ENCODE data around the gene ZNF254.
"Not testable (repeated sequence)": the region's sequence is repeated elsewhere in the genome, so short reads cannot be mapped to it uniquely, and the experiment has no call there.

Gene ZNF254

GRCh38 chr19:24086974-24087595 lies at the start of gene ZNF254:
TSS of gene ZNF254 (plus strand) at chr19:24087187. CDS start at chr19:24087308, 121 bp downstream.
- H3K36me3 ChIP-seq (ENCODE audit: control insufficient read depth, insufficient read depth, low read length): no peaks in the 10 kb centered on the region
- DNase-seq (ENCODE audit: low read depth, low spot score): peak; percentile 83
- peak within 1 kb of the TSS; percentile 57 for H3K4me3 ChIP-seq (ENCODE audit: low read length)
- H3K9me3 ChIP-seq (ENCODE audit: control insufficient read depth, insufficient read depth, low read length): no peaks in the 10 kb centered on the region
- WGBS (ENCODE audit: insufficient coverage, insufficient read length): no CpG with 5 or more reads among the region's 23 CpGs
- no peaks in the 10 kb centered on the region for H3K27me3 ChIP-seq (ENCODE audit: control insufficient read depth, insufficient read depth, low read length)
- no peak within 1 kb of the TSS for H3K27ac ChIP-seq (ENCODE audit: low read length)
- no peaks in the 10 kb centered on the region; the same call in 1 of the 2 replicates for H3K4me1 ChIP-seq (ENCODE audit: control insufficient read depth, insufficient read depth, low read length)

GRCh38 chr19:24040621-24041020 lies 46.4 kb upstream of the ZNF254 start:
- Histone ChIP-seq H3K9me3 (ENCODE audit: control insufficient read depth, insufficient read depth, low read length) (no peaks in the 10 kb centered on the region), H3K4me3 (ENCODE audit: low read length) (no peak overlapping the region), H3K36me3 (ENCODE audit: control insufficient read depth, insufficient read depth, low read length) (no peaks in the 10 kb centered on the region), H3K4me1 (ENCODE audit: control insufficient read depth, insufficient read depth, low read length) (no peaks in the 10 kb centered on the region), H3K27ac (ENCODE audit: low read length) (no peak overlapping the region), H3K27me3 (ENCODE audit: control insufficient read depth, insufficient read depth, low read length) (no peaks in the 10 kb centered on the region)
- no CpG with 5 or more reads among the region's 3 CpGs for WGBS (ENCODE audit: insufficient coverage, insufficient read length)
- DNase-seq (ENCODE audit: low read depth, low spot score): no peak

GRCh38 chr19:24041326-24041725 lies 45.7 kb upstream of the ZNF254 start:
- H3K27me3 ChIP-seq (ENCODE audit: control insufficient read depth, insufficient read depth, low read length); H3K4me1 ChIP-seq (ENCODE audit: control insufficient read depth, insufficient read depth, low read length); H3K4me3 ChIP-seq (ENCODE audit: low read length); H3K36me3 ChIP-seq (ENCODE audit: control insufficient read depth, insufficient read depth, low read length); DNase-seq (ENCODE audit: low read depth, low spot score); H3K9me3 ChIP-seq (ENCODE audit: control insufficient read depth, insufficient read depth, low read length); H3K27ac ChIP-seq (ENCODE audit: low read length): not testable (repeated sequence)
- no CpG with 5 or more reads among the region's 32 CpGs for WGBS (ENCODE audit: insufficient coverage, insufficient read length)

- no peak overlapping the region for H3K27ac ChIP-seq (ENCODE audit: low read length)
- no CpG with 5 or more reads among the region's 1 CpG for WGBS (ENCODE audit: insufficient coverage, insufficient read length)
- DNase-seq (ENCODE audit: low read depth, low spot score): no peak
- H3K4me1 ChIP-seq (ENCODE audit: control insufficient read depth, insufficient read depth, low read length): no peaks in the 10 kb centered on the region
- H3K9me3 ChIP-seq (ENCODE audit: control insufficient read depth, insufficient read depth, low read length): no peaks in the 10 kb centered on the region
- H3K27me3 ChIP-seq (ENCODE audit: control insufficient read depth, insufficient read depth, low read length): no peaks in the 10 kb centered on the region
- H3K36me3 ChIP-seq (ENCODE audit: control insufficient read depth, insufficient read depth, low read length): peaks cover 20% of the 10 kb centered on the region
- H3K4me3 ChIP-seq (ENCODE audit: low read length): no peak overlapping the region
Observed at GRCh38 chr19:24046550-24046949, 40.4 kb upstream of the ZNF254 start.

- H3K27ac ChIP-seq (ENCODE audit: low read length): no peak overlapping the region
- WGBS (ENCODE audit: insufficient coverage, insufficient read length): no CpG with 5 or more reads among the region's 10 CpGs
- H3K4me1 ChIP-seq (ENCODE audit: control insufficient read depth, insufficient read depth, low read length): no peaks in the 10 kb centered on the region
- peaks cover 29% of the 10 kb centered on the region for H3K36me3 ChIP-seq (ENCODE audit: control insufficient read depth, insufficient read depth, low read length)
- no peaks in the 10 kb centered on the region for H3K9me3 ChIP-seq (ENCODE audit: control insufficient read depth, insufficient read depth, low read length)
- no peaks in the 10 kb centered on the region for H3K27me3 ChIP-seq (ENCODE audit: control insufficient read depth, insufficient read depth, low read length)
- no peak overlapping the region for H3K4me3 ChIP-seq (ENCODE audit: low read length)
- no peak for DNase-seq (ENCODE audit: low read depth, low spot score)
Observed at GRCh38 chr19:24048261-24048660, 38.7 kb upstream of the ZNF254 start.

- no peak overlapping the region for H3K27ac ChIP-seq (ENCODE audit: low read length)
- no CpG with 5 or more reads among the region's 1 CpG for WGBS (ENCODE audit: insufficient coverage, insufficient read length)
- H3K9me3 ChIP-seq (ENCODE audit: control insufficient read depth, insufficient read depth, low read length): no peaks in the 10 kb centered on the region
- no peak for DNase-seq (ENCODE audit: low read depth, low spot score)
- no peaks in the 10 kb centered on the region for H3K4me1 ChIP-seq (ENCODE audit: control insufficient read depth, insufficient read depth, low read length)
- H3K4me3 ChIP-seq (ENCODE audit: low read length): no peak overlapping the region
- H3K27me3 ChIP-seq (ENCODE audit: control insufficient read depth, insufficient read depth, low read length): no peaks in the 10 kb centered on the region
- peaks cover 39% of the 10 kb centered on the region for H3K36me3 ChIP-seq (ENCODE audit: control insufficient read depth, insufficient read depth, low read length)
Observed at GRCh38 chr19:24049537-24049936, 37.5 kb upstream of the ZNF254 start.

GRCh38 chr19:24051516-24051915 lies 35.5 kb upstream of the ZNF254 start:
- Histone ChIP-seq H3K4me1 (ENCODE audit: control insufficient read depth, insufficient read depth, low read length) (no peaks in the 10 kb centered on the region), H3K27ac (ENCODE audit: low read length) (no peak overlapping the region), H3K27me3 (ENCODE audit: control insufficient read depth, insufficient read depth, low read length) (no peaks in the 10 kb centered on the region), H3K36me3 (ENCODE audit: control insufficient read depth, insufficient read depth, low read length) (peaks cover 41% of the 10 kb centered on the region), H3K9me3 (ENCODE audit: control insufficient read depth, insufficient read depth, low read length) (no peaks in the 10 kb centered on the region), H3K4me3 (ENCODE audit: low read length) (no peak overlapping the region)
- DNase-seq (ENCODE audit: low read depth, low spot score): no peak
- no CpG with 5 or more reads among the region's 4 CpGs for WGBS (ENCODE audit: insufficient coverage, insufficient read length)

GRCh38 chr19:24052811-24053210 lies 34.2 kb upstream of the ZNF254 start:
- Histone ChIP-seq H3K4me1 (ENCODE audit: control insufficient read depth, insufficient read depth, low read length) (no peaks in the 10 kb centered on the region), H3K27ac (ENCODE audit: low read length) (no peak overlapping the region), H3K36me3 (ENCODE audit: control insufficient read depth, insufficient read depth, low read length) (peaks cover 42% of the 10 kb centered on the region), H3K9me3 (ENCODE audit: control insufficient read depth, insufficient read depth, low read length) (no peaks in the 10 kb centered on the region), H3K27me3 (ENCODE audit: control insufficient read depth, insufficient read depth, low read length) (no peaks in the 10 kb centered on the region), H3K4me3 (ENCODE audit: low read length) (no peak overlapping the region)
- DNase-seq (ENCODE audit: low read depth, low spot score): no peak
- WGBS (ENCODE audit: insufficient coverage, insufficient read length): no CpG with 5 or more reads among the region's 3 CpGs

GRCh38 chr19:24053601-24054000 lies 33.4 kb upstream of the ZNF254 start:
- no peak for DNase-seq (ENCODE audit: low read depth, low spot score)
- H3K36me3 ChIP-seq (ENCODE audit: control insufficient read depth, insufficient read depth, low read length): peaks cover 40% of the 10 kb centered on the region; the same call in 1 of the 2 replicates
- H3K27ac ChIP-seq (ENCODE audit: low read length): no peak overlapping the region
- no CpG with 5 or more reads among the region's 4 CpGs for WGBS (ENCODE audit: insufficient coverage, insufficient read length)
- no peak overlapping the region for H3K4me3 ChIP-seq (ENCODE audit: low read length)
- H3K4me1 ChIP-seq (ENCODE audit: control insufficient read depth, insufficient read depth, low read length): no peaks in the 10 kb centered on the region
- no peaks in the 10 kb centered on the region for H3K27me3 ChIP-seq (ENCODE audit: control insufficient read depth, insufficient read depth, low read length)
- H3K9me3 ChIP-seq (ENCODE audit: control insufficient read depth, insufficient read depth, low read length): no peaks in the 10 kb centered on the region

- no peak for DNase-seq (ENCODE audit: low read depth, low spot score)
- H3K4me1 ChIP-seq (ENCODE audit: control insufficient read depth, insufficient read depth, low read length): no peaks in the 10 kb centered on the region
- H3K27ac ChIP-seq (ENCODE audit: low read length): no peak overlapping the region
Observed at GRCh38 chr19:24054044-24054935, 32.7 kb upstream of the ZNF254 start.

More at GRCh38 chr19:24054044-24054935, 32.7 kb upstream of the ZNF254 start:
- H3K4me3 ChIP-seq (ENCODE audit: low read length): no peak overlapping the region
- WGBS (ENCODE audit: insufficient coverage, insufficient read length): no CpG with 5 or more reads among the region's 5 CpGs
- no peaks in the 10 kb centered on the region for H3K27me3 ChIP-seq (ENCODE audit: control insufficient read depth, insufficient read depth, low read length)
- H3K9me3 ChIP-seq (ENCODE audit: control insufficient read depth, insufficient read depth, low read length): no peaks in the 10 kb centered on the region
- peaks cover 41% of the 10 kb centered on the region; the same call in 1 of the 2 replicates for H3K36me3 ChIP-seq (ENCODE audit: control insufficient read depth, insufficient read depth, low read length)
